Ishikawa (cell line): Measurements from ENCODE around the gene TRAF7.

ENCODE experiments used
- CREB1 ChIP-seq: IDR thresholded peaks from 2 replicates; pipeline ENCODE4 v1.6.1; 2012; ENCODE audit warnings: low read depth
- EGR1 ChIP-seq: IDR thresholded peaks from 2 replicates; pipeline ENCODE4 v1.6.1; 2012
- EP300 ChIP-seq: IDR thresholded peaks from 2 replicates; pipeline ENCODE4 v1.6.1; 2012; ENCODE audit warnings: borderline replicate concordance
- MAX ChIP-seq: IDR thresholded peaks from 2 replicates; pipeline ENCODE4 v1.6.1; 2012
- RAD21 ChIP-seq: IDR thresholded peaks from 2 replicates; pipeline ENCODE4 v1.6.1; 2012; ENCODE audit warnings: low read depth
- REST ChIP-seq: IDR thresholded peaks from 2 replicates; pipeline ENCODE4 v1.6.1; 2012; ENCODE audit warnings: low read depth, mild to moderate bottlenecking
- TAF1 ChIP-seq: IDR thresholded peaks from 2 replicates; pipeline ENCODE4 v1.6.1; 2012; ENCODE audit warnings: low read depth, mild to moderate bottlenecking
- TCF12 ChIP-seq: IDR thresholded peaks from 2 replicates; pipeline ENCODE4 v1.6.1; 2012; ENCODE audit warnings: low read depth
- USF1 ChIP-seq: IDR thresholded peaks from 2 replicates; pipeline ENCODE4 v1.6.1; 2012
- YY1 ChIP-seq: IDR thresholded peaks from 2 replicates; pipeline ENCODE4 v1.6.1; 2012; ENCODE audit warnings: low read depth
- ZBTB7A ChIP-seq: IDR thresholded peaks from 2 replicates; pipeline ENCODE4 v1.6.1; 2012; ENCODE audit warnings: low read depth

GRCh38 chr16:2204416-2205103, 49.0 kb downstream of the TRAF7 start:
- TF ChIP-seq USF1 = no peak
- TF ChIP-seq YY1 = no peak
- no peak for TF ChIP-seq RAD21
- TF ChIP-seq REST = no peak
- no peak for TF ChIP-seq MAX
- no peak for TF ChIP-seq CREB1
- no peak for TF ChIP-seq EP300
- no peak for TF ChIP-seq TCF12
- no peak for TF ChIP-seq EGR1
- TF ChIP-seq ZBTB7A = no peak
- TF ChIP-seq TAF1 = no peak
